GM19455 (cell line): ENCODE measurements around the gene ADISSP.

Experiments used
- ATAC-seq: cut with Tn5 transposase; IDR thresholded peaks from one replicate; pipeline ENCODE4 v1.9.1; 2021; ENCODE audit not compliant: unreplicated experiment

The ADISSP gene

GRCh38 chr20:3739054-3739925 lies 28.3 kb downstream of the ADISSP start:
- no peak for ATAC-seq

GRCh38 chr20:3738111-3739053 lies 29.2 kb downstream of the ADISSP start:
- ATAC-seq, result no peak

- no peak for ATAC-seq
These were observed 31.8 kb downstream of the ADISSP start for GRCh38 chr20:3735768-3736167.

- ATAC-seq, result no peak
These were observed 33.3 kb downstream of the ADISSP start for GRCh38 chr20:3734111-3734843.

- no peak for ATAC-seq
These were observed 34.2 kb downstream of the ADISSP start for GRCh38 chr20:3733119-3733995.

- no peak for ATAC-seq
These were observed 35.0 kb downstream of the ADISSP start, which contains the start of gene HSPA12B for GRCh38 chr20:3732327-3733118. Gene HSPA12B, plus strand, starts transcription at chr20:3732685. Its CDS starts 5,990 bp downstream, at chr20:3738675.

- no peak for ATAC-seq
These were observed 35.6 kb downstream of the ADISSP start for GRCh38 chr20:3731944-3732326.

GRCh38 chr20:3730803-3731672 lies 36.5 kb downstream of the ADISSP start:
- no peak for ATAC-seq

- ATAC-seq, result no peak
These were observed 37.6 kb downstream of the ADISSP start for GRCh38 chr20:3729811-3730540.

- no peak for ATAC-seq
These were observed 38.2 kb downstream of the ADISSP start for GRCh38 chr20:3729378-3729777.

GRCh38 chr20:3728876-3729275 lies 38.7 kb downstream of the ADISSP start:
- no peak for ATAC-seq

- no peak for ATAC-seq
These were observed 39.2 kb downstream of the ADISSP start for GRCh38 chr20:3728354-3728753.

- no peak for ATAC-seq
These were observed 40.0 kb downstream of the ADISSP start for GRCh38 chr20:3727401-3728021.

GRCh38 chr20:3724356-3724755 lies 43.2 kb downstream of the ADISSP start:
- ATAC-seq, result no peak

- ATAC-seq, result no peak
These were observed 44.3 kb downstream of the ADISSP start for GRCh38 chr20:3723284-3723683.

GRCh38 chr20:3721912-3722311 lies 45.6 kb downstream of the ADISSP start:
- no peak for ATAC-seq

- ATAC-seq, result no peak
These were observed 46.9 kb downstream of the ADISSP start for GRCh38 chr20:3720626-3721025.
